ENCODE data around the gene C21orf58. TPM values are rescaled to one million over a fixed set of nuclear protein-coding genes. Genes with fewer than 3 reads are reported as not detected.

Gene C21orf58
- total RNA-seq, 1 donor from 2014 or later, result 4.4 TPM

DNA sequence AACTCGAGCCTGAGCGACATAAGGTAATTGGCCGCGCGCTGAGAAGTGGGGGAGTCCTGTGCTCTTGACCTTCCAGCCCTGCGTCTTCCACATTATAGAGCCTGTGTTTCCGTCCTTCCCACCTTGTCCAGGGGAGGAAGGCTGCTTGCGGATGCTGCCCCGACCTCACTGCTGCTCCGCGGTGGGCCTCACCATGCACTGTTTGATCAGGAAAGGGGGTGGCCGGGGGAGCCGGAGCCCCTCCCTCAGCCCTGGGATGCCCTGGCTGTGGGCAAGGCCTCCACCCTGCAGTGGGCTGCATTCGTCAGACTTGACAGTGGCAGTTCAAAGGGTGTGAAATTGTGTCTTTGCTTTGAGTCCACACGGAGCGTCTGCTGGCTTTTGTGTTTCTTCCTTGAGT is 30.4 kb upstream of the C21orf58 start:
- DNase-seq (ENCODE audit: low spot score), result no peak

DNA sequence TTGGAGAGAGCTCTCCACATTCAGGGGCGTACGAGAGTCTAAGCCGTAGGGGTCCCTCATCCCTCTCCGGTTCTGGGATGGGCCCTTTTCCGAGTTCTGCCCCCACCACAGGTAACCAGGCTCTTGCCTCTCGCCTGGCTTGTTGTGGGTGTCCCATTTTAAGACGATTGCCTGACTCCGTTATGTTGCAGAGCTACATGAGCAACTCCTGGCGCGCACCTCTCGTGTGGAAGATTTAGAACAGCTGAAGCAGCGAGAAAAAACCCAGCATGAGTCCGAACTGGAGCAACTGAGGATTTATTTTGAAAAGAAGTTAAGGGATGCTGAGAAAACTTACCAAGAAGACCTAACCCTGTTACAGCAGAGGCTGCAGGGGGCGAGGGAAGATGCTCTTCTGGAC is 29.2 kb upstream of the C21orf58 start:
- DNase-seq (ENCODE audit: low spot score), result no peak

DNA sequence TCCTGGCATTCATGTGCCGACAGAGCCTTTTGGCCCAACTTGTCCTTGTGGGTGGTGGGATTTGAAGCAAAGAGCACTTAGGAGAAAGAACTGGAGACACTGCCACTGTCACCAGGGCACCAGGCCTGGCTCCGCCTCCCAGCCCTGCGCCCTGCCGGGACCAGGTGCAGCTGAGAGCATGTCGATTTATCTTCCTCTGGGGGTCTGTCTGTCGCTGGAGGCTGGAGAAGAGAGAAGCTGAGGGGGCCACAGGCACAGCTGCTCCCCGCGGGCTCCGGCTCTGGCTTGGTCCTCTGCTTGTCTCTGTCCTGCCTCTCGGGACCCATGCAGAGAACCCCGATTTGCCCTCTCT is 28.5 kb upstream of the C21orf58 start:
- DNase-seq (ENCODE audit: low spot score), result no peak

DNA sequence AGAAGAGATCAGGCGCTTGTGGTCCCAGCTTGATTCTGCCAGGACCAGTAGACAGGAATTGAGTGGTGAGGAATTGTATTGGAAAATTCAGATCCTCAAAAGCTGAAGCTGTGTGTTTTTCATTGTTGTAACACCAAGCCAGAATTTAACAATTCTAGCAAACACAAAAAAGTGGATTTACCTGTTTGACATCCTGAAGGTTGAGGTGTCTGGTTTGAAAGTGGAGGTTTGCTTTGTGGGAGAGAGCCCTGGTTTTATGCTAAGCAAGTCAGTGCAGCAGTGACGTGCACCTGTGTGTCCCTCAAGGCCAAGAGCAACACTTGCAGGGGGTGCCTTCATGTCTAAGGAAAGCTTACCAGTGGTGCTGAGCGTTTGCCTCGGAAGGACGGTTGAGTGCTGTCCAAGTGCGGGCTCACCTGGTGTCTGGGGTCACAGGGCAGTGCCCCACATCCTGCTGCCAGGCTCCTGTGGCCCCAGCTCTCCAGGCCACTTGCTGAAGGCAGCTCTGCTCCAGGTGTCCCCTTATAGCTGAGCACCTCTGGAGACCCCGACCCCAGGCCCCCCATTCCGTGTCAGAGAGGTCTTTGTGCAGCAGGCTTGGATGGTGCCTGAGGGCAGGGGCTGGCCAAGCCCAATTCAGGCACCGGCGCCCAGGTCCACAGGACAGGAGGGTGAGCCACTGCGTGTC is 27.9 kb upstream of the C21orf58 start:
- DNase-seq (ENCODE audit: low spot score), result no peak

DNA sequence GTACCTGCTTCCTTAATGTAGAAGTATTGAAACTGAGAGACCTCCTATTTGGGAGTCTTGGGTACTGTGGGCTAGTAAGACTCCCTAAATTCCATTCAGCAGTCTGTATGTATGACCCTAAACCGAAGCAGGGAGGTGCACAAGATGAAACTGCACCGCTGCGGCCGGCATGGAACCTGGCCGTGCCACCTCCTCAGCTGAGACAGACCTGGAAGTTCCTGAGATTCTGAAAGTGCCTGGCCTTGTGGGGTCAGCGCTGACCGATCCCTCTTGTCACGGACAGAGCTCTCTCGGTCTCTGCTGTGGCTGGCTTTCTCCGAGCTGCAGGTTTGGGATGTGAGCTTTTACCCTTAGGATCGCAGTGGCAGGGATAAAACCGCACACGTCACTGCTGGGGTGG is 27.3 kb upstream of the C21orf58 start:
- no peak for DNase-seq (ENCODE audit: low spot score)

DNA sequence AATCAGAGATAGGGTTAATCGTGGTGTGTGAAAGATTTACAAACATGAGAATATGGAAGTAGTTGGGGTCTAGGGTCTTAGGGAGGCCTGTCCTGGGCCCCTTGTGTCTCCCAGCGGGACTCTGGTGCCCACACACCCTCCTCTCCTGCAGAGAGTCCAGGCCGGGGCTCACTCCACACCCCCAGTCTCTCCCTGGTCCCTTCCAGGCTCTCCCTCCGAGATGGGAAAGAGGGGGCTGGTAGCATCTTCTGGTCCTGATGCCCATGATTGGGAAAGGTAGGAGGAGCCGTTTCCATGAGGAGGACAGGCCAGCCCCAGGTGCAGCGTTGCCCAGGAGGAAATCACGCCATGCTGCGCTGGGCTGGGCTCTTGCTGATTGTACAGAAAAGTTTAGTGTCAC is 26.9 kb upstream of the C21orf58 start:
- no peak for DNase-seq (ENCODE audit: low spot score)

DNA sequence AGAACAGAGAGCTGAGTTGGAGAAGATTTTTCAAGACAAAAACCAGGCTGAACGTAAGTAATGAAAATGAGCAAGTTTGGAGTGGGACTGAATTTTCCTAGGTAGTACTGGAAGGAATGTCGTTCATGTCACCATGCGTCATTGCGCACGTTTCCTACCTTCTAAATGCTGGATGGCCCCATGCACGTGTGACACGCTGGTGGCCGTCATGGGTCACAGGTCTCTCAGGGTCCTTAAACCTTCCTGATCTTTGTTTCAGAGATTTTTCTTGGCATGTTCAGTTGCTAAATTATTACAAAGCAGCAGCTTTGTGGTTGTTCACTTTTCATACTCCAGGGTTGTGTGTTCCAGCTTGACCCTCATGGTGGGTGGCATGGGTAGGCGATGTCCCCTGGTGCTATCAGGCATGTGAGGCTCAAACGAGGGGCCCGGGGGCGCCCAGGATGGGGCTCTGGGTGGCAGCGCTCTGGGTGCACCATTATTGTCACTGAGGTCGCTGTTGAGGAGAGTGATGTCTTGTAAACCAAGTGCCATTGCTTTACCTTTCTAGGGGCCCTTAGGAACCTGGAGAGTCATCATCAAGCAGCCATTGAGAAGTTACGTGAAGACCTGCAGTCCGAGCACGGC is 25.6 kb upstream of the C21orf58 start:
- DNase-seq (ENCODE audit: low spot score), result no peak

DNA sequence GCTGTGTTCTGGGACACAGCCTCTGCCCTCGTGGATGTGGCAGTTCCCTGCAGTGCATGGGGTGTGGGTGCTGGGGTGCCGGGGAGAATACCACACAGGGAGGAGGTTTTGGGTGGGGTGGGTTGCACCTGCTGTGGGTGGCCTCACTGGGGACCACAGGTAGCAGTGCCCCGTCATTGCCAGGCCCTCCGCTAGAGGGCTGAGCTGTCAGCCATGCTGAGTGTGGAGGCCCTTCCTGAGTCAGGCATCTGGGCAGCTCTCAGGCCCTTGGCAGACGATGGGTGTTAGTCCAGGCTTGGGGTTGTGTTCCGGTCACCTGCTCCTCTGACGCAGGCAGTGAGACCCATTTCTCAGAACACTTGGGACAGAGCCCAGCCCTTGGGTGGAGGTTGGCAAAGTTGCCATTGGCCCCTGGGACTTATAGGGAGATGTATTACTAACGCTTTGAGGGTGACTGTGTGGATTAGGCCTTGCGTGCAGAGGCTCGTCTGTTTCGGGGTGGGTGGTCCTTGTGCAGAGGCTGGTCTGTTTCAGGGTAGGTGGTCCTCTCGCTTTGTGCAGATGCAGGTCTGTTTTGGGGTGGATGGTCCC is 24.2 kb upstream of the C21orf58 start:
- DNase-seq (ENCODE audit: low spot score), result peak; percentile 29

DNA sequence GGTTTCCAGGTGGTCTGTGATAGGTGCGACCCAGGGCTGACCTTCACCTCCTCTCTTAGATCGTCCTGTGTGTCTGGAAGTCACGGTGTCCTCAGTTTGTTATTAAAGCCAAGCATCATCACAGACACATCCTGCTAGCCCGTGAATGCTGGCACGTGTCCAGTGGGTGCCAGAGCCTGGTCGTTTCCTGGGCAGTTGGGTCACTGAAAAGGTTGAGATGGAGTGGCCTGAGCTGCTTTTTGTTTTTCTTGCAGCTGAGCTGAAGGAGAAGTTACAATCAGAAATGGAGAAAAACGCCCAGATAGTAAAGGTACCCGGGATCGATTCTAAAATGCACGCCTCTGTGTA is 23.5 kb upstream of the C21orf58 start:
- no peak for DNase-seq (ENCODE audit: low spot score)

DNA sequence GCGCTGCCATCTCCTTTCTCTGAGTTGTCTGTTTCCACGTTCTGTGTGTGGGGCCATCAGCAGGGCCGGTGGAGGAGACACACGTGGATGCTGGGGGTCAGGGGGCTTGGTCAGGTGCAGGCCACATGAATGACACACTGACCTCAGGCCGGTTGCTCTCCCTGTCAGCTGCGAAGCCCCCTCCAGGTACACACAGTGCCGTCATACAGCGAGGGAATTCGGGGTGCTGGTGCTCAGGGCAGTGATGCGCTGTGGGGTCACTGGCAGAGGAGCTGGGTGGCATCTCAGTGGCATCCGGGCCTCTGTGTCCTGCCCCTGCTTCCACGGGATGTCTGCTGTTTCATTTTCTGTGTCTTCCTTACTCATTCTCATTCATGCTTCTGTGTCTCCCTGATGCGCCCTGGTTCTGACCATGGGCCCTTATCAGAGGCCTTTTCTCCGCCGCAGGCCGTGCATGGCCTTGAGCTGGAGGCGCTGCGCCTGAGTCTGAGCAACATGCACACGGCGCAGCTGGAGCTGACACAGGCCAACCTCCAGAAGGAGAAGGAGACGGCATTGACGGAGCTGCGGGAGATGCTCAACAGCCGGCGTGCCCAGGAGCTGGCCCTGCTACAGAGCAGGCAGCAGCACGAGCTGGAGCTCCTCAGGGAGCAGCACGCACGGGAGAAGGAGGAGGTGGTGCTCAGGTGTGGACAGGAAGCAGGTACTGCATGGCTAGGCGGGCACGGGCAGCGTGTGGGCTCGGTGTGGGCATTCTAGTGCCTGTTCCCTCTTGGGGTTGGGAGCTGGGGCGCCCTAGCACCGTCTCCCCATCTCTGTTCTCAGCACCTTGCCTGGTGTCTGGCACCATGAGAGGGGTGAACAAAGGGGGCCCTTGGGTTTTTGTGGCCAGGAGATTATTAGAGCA is 22.9 kb upstream of the C21orf58 start:
- DNase-seq (ENCODE audit: low spot score), result no peak

DNA sequence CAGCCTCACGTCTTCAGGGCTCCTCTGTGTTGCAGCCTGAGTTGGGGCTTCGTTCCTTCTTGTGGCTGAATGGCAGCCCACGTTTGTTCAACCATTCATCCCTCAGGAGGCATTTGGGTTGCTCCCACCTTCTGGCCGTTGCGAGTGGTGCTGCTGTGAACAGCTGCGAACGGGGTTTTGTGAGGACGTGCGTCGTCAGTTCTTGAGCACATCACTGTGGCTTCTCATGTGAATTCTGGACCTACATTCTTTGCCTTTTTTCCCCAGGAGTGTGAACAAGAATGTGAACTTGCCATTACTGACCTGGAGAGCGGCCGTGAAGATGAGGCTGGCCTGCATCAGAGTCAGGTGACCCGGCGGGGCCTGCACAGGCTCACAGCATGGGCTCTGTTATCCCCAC is 22.2 kb upstream of the C21orf58 start:
- no peak for DNase-seq (ENCODE audit: low spot score)

DNA sequence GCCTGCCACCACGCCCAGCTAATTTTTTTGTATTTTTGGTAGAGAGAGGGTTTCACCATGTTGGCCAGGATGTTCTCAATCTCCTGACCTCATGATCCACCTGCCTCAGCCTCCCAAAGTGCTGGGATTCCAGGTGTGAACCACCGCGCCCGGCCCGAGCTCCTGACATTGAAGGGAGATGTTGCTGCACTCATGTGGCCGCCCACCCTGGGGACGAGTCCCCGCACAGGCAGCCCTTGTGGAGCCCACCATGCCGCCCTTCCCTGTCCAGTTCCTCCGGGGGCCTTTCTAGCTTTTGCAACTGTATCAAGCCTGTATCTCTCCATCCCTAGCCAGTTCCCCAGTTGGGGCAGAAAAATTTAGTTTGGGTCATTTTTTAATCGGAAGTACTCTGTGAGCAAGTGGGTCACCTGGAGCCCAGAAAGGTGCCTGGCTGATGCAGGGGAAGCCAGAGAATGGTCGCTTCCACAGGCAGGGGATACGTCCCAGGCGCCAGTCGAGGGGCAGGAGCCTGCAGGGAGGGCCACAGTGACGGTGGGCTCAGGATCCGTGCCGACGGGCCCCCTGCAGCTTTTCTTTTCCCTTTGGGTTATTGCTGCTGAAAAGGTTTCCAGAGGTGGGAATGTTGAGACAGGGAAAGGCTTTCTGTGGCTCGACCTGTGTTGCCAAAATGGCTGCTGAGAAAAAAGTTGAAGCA is 20.7 kb upstream of the C21orf58 start:
- no peak for DNase-seq (ENCODE audit: low spot score)

DNA sequence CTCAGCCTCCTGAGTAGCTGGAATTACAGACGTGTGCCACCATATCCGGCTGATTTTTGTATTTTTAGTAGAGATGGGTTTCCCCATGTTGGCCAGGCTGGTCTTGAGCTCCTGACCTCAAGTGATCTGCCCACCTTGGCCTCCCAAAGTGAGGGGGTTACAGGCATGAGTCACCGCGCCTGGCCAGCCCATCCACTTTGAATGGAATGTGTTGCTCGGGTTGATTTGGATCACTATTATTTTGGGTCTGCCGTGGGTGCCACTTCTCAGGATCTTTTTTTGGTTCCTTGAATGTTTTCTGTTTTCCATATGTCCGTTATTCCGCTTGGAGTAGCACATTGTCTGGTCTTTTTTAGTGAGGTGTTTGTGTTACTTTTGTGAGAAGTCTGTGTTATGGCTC is 17.3 kb upstream of the C21orf58 start:
- no peak for DNase-seq (ENCODE audit: low spot score)

DNA sequence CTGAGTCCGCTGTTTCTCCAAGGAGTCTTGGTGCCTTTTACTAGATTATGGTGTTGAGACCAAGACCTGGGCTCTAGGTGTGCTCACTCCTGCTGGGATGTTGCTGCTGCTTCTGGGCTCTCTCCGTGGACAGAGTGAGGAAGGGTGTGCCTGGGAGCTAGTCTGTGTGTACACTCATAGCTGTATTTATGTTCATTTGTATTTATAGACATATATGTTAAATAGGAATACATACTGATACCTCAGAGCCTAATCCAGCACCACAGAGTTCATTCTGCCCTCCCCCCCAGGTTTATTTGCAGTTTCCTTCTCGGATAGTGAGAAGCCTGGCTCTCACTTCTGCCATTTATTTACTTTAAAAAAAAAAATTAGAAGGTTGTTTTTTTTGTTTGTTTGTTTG is 12.9 kb upstream of the C21orf58 start:
- DNase-seq (ENCODE audit: low spot score), result no peak

DNA sequence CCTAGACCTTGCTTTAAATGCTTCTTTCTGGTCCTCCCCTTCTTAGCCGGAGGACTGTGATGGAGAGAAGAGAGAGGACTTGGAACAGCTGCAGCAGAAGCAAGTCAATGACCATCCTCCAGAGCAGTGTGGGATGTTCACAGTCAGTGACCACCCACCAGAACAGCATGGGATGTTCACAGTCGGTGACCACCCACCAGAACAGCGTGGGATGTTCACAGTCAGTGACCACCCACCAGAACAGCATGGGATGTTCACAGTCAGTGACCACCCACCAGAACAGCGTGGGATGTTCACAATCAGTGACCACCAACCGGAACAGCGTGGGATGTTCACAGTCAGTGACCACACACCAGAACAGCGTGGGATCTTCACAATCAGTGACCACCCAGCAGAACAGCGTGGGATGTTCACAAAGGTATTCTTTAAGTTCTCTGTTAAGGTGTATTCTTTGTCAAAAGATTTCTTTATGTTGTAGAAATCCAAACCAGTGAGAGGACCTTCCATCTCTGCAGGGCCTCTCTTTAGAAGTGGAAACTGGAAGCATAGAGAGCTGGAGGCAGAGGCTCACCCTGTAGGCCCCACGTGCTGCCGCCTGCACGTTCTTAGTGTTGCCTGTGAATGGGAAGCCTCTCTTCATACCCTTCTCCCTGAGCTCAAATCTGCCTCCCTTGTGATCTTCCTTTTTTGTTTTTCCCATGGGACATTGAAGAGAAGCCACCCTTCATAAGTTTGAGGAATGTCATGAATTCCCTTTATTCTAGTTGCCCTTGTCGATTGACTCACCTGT is 10.9 kb upstream of the C21orf58 start:
- no peak for DNase-seq (ENCODE audit: low spot score)

DNA sequence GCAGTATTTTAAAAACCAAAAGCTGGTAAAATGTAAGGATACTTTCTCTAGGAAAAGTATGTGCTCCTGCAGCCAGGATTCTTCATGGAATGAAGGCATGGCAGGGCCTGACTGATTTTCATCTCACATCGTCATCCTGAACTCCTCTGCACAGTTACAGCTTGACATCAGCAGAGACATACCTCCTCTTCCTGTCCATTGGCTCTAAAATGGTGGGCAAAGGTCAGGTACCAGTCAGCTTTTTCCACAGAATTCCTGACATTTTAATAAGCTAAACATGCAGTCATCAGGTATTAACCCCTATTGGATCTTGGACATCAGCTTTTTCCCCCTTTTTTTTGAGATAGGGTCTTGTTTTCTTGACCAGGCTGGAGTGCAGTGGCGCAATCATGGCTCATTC is 6.1 kb upstream of the C21orf58 start:
- no peak for DNase-seq (ENCODE audit: low spot score)

DNA sequence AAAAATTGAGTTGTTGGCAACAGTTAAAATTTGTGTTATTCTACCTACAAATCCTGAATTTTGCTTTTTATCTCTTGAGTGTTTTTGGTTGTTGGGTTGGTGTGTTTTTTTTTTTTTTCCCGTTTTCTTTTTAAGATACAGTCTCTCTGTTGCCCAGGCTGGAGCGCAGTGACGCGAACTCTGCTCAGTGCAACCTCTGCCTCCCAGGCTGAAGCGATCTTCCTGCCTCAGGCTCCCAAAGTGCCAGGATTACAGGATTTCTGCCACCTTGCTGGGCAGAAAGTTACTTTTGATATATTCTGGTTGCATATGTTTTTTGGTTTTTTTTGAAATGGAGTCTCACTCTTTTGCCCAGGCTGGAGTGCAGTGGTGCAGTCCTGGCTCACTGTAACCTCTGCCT is 4.5 kb upstream of the C21orf58 start:
- DNase-seq (ENCODE audit: low spot score), result no peak

DNA sequence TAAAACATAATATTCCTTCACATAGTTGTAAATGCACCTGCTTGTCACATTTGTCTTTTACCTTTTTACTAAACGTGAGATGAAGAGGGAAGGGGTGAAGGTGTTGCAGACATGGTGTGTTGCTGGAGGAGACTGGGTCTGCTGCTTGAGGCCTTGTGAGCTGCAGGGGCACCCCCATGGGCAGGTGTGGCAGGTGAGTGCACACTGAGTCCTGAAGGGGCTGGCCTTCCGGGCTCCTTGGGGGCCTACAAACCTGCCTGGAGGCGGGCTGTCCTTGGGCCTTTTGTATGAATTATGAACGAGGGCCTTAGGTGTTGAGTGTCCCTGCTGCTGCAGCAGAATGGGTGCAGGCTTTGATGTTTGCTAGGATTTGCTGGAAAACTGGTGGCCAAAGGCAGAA is 4.0 kb upstream of the C21orf58 start:
- DNase-seq (ENCODE audit: low spot score), result no peak

DNA sequence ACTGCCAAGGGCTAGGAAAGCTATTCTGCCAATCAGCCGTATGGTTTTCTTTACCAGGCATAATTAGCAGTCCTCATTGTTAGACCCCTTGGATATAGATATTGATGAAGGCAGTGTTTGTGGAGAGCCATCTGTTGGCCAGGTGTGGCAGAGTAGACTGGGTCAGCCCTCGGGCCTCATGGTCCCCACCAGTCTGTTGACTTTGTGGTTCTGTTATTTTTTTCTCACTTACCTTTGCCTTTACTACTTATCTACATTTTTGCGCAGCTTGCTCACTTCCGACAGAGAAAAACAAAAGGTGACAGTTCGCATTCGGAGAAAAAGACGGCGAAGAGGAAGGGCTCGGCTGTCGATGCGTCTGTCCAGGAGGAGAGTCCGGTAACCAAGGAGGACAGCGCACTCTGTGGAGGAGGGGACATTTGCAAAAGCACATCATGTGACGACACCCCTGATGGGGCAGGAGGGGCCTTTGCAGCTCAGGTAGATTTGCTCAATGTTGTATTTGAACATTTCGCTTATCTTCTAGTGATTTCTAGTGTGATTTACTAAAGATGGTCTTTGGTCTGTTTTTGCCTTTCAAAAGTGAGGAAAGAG is 2.5 kb upstream of the C21orf58 start:
- no peak for DNase-seq (ENCODE audit: low spot score)

DNA sequence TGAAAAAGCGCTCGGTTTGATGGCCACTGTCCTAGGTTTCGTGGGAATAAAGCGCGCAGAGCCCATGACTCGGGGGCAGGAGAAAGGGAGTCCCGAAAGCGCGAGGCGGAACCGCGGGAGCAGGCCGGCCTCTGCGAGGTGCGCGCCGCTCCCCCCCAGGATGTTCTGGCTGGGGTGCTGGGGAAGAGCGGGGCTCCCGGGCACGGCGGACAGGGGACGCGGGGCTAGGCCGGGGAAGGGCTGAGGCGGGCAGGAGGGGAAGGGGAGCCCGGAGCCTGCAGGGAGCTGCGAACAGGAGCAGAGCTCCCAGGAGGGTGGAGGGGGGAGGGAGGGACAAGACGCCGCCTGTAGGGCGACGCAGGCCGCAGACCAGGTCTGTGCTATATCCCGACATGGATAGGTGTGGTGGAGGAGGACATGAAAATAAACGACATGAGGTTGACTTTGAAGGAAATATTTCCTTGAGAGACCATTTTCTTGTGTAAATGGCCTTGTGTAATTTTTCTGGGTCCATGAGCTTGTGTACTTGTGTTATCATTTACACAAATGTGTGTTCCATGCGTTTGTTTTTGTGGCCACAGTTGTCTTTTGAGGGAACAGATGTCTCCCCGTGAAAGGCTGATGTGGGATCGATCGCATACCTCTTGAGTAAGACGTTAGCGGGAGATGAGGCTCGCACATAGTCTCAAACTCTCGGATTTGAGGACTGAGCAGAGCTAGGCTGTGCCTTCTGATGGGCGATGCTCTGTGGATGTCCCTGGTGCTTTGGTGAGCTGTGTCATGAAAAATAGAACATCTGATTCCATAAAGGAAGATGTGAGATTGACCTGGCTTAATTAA is 1.6 kb upstream of the C21orf58 start:
- no peak for DNase-seq (ENCODE audit: low spot score)

All from mucosa of gallbladder (tissue), 1 donor.